ENCODE measurements around the gene FAM53B.

GRCh38 chr10:124661660-124662180 lies 82.5 kb downstream of the FAM53B start:
- no peak for TF ChIP-seq POLR2AphosphoS5 (IDR thresholded peaks at IDR 0.05)
- TF ChIP-seq POLR2A (IDR thresholded peaks at IDR 0.05), result no peak
- no peak for TF ChIP-seq CTCF (IDR thresholded peaks at IDR 0.05)
